ENCODE measurements around the gene FXYD1. TPM values are rescaled to one million over a fixed set of nuclear protein-coding genes. Genes with fewer than 3 reads are reported as not detected.
A peak's percentile ranks its signal among the peaks of the same experiment; 100 is the strongest.

FXYD1 gene
- total and polyA plus RNA-seq, 10 donors: 0.83 to 18.1 (median 10.8) TPM; not detected in 1

- Histone ChIP-seq H3K4me3 (no peak overlapping the region), H3K4me1 (peaks cover 0 to 18% (median 12%) of the 10 kb centered on the region in 6 donors), H3K9me3 (peaks cover 0 to 40% (median 24%) of the 10 kb centered on the region in 8 donors), H3K27ac (no peak overlapping the region), H3K27me3 (replicated peaks in 1 of 7) (no peaks in the 10 kb centered on the region), H3K36me3 (peaks cover 26 to 100% (median 91%) of the 10 kb centered on the region in 6 donors)
- intact Hi-C loops (cut with DNase I; ENCODE audit: low total_unique reads): no loop called here
- no peak for TF ChIP-seq POLR2A (IDR thresholded peaks at IDR 0.05)
- TF ChIP-seq, protein P1, sequence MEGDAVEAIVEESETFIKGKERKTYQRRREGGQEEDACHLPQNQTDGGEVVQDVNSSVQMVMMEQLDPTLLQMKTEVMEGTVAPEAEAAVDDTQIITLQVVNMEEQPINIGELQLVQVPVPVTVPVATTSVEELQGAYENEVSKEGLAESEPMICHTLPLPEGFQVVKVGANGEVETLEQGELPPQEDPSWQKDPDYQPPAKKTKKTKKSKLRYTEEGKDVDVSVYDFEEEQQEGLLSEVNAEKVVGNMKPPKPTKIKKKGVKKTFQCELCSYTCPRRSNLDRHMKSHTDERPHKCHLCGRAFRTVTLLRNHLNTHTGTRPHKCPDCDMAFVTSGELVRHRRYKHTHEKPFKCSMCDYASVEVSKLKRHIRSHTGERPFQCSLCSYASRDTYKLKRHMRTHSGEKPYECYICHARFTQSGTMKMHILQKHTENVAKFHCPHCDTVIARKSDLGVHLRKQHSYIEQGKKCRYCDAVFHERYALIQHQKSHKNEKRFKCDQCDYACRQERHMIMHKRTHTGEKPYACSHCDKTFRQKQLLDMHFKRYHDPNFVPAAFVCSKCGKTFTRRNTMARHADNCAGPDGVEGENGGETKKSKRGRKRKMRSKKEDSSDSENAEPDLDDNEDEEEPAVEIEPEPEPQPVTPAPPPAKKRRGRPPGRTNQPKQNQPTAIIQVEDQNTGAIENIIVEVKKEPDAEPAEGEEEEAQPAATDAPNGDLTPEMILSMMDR (IDR thresholded peaks at IDR 0.05 in 8 of 11, conservative IDR thresholded peaks at IDR 0.05 in 3 of 11): no peak
- no peak for TF ChIP-seq POLR2AphosphoS5 (IDR thresholded peaks at IDR 0.05)
- no peak for DNase-seq
- 87 to 98% (median 96%) methylated on average over 5 to 6 of the region's 6 CpGs for WGBS, 5 donors
Observed at GRCh38 chr19:35162471-35163326, 24.1 kb downstream of the FXYD1 start.

DNA sequence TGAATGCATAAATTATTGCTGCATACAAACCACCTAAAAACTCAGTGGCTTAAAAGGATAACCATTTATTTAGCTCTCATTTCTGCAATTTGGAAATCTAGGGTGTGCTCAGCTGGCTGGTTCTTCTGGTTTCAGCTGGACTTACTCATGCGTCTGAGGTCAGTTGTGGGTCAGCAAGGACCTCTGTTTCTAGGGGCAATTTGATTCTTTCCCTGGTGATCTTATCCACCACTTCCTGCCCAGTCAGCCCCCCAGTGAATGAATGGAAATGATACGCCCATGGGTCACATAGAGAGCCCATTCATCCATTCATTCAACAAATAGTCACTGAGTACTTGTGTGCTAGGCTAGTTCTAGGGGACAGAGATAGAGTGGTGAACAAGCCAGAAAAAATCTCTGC lies 25.8 kb downstream of the FXYD1 start:
- Histone ChIP-seq H3K27me3 (replicated peaks in 1 of 7) (no peaks in the 10 kb centered on the region), H3K4me1 (peaks cover 0 to 20% (median 15%) of the 10 kb centered on the region in 6 donors), H3K9me3 (peaks cover 0 to 40% (median 24%) of the 10 kb centered on the region in 8 donors), H3K4me3 (no peak overlapping the region), H3K27ac (no peak overlapping the region), H3K36me3 (peaks cover 21 to 100% (median 85%) of the 10 kb centered on the region in 6 donors)
- WGBS, 5 donors: 52 to 100% (median 92%) methylated on average over 2 of the region's 2 CpGs
- intact Hi-C loops (cut with DNase I; ENCODE audit: low total_unique reads): no loop called here
- DNase-seq: no peak
- TF ChIP-seq POLR2AphosphoS5 (IDR thresholded peaks at IDR 0.05) (no peak), POLR2A (IDR thresholded peaks at IDR 0.05) (no peak)
- TF ChIP-seq, protein P1 (IDR thresholded peaks at IDR 0.05 in 8 of 11, conservative IDR thresholded peaks at IDR 0.05 in 3 of 11): no peak

DNA sequence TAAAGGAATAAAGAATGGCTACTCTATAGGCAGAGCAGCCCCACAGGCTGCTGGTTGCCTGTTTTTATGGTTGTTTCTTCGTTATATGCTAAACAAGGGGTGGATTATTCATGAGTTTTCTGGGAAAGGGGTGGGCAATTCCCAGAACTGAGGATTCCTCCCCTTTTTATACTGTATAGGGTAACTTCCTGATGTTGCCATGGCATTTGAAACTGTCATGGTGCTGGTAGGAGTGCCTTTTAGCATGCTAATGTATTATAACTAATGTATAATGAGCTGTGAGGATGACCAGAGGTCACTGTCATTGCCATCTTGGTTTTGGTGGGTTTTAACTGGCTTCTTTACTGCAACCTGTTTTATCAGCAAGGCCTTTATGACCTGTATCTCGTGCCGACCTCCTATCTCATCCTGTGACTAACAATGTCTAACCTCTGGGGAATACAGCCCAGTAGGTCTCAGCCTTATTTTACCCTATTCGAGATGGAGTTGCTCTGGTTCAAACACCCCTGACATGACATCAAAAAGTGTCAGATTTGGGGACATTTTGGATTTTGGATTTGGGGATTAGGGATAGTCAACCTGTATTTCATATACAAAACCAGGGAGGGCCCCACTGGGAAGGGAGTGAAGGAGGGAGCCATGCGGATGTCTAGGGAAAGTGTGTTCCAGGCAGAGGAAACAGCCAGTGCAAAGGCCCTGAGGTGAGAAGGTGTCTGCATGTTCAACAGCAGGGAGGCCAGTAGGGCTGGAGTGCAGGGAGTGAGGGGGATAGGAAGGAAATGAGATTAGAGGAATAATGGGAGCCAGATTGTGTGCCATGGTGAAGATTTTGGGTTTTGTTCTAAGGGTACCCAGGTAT lies 26.8 kb downstream of the FXYD1 start:
- intact Hi-C loops (cut with DNase I; ENCODE audit: low total_unique reads): no loop called here
- peaks cover 0 to 26% (median 17%) of the 10 kb centered on the region in 6 donors for H3K4me1 ChIP-seq
- peaks cover 21 to 100% (median 83%) of the 10 kb centered on the region in 6 donors for H3K36me3 ChIP-seq
- peak overlapping the region in 1 of 8 donors; percentile 88 for H3K27ac ChIP-seq
- H3K9me3 ChIP-seq: peaks cover 0 to 40% (median 24%) of the 10 kb centered on the region in 8 donors
- H3K27me3 ChIP-seq (replicated peaks in 1 of 7): no peaks in the 10 kb centered on the region
- WGBS, 5 donors: 66 to 79% (median 77%) methylated on average over 5 of the region's 5 CpGs
- TF ChIP-seq, protein P1 (IDR thresholded peaks at IDR 0.05 in 8 of 11, conservative IDR thresholded peaks at IDR 0.05 in 3 of 11): no peak
- TF ChIP-seq POLR2AphosphoS5 (IDR thresholded peaks at IDR 0.05) (no peak), POLR2A (IDR thresholded peaks at IDR 0.05) (no peak)
- no peak for DNase-seq
- no peak overlapping the region for H3K4me3 ChIP-seq

Data from spleen (tissue), 11 donors.